ENCODE results near the gene ZNF93.

DNA sequence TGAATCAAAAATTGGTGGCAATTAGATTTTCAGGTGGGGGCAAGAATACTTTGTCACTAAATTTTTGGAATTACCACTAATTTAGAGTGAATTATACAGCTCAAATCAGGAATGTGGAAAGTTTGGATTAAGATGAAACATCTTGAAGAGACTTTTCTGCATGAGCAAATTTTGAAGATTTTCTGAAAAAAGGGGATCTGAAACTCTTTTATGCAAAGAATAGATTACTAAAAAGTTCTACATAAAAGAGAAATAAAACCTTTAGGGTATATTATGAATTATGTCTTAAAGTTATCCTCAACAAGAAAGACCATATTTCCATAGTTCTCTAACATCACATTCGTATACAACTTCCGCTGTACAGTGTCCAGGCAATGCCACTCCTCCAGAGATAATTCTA is 36.7 kb downstream of the ZNF93 start:
- TF ChIP-seq, protein P1, sequence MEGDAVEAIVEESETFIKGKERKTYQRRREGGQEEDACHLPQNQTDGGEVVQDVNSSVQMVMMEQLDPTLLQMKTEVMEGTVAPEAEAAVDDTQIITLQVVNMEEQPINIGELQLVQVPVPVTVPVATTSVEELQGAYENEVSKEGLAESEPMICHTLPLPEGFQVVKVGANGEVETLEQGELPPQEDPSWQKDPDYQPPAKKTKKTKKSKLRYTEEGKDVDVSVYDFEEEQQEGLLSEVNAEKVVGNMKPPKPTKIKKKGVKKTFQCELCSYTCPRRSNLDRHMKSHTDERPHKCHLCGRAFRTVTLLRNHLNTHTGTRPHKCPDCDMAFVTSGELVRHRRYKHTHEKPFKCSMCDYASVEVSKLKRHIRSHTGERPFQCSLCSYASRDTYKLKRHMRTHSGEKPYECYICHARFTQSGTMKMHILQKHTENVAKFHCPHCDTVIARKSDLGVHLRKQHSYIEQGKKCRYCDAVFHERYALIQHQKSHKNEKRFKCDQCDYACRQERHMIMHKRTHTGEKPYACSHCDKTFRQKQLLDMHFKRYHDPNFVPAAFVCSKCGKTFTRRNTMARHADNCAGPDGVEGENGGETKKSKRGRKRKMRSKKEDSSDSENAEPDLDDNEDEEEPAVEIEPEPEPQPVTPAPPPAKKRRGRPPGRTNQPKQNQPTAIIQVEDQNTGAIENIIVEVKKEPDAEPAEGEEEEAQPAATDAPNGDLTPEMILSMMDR (IDR thresholded peaks at IDR 0.05; ENCODE audit: borderline replicate concordance, extremely low read depth, low read length, poor library complexity, severe bottlenecking): no peak
- TF ChIP-seq EZH2 (IDR thresholded peaks at IDR 0.05; ENCODE audit: borderline replicate concordance, low read depth, low read length, severe bottlenecking): no peak

Data from DND-41 (cell line).